Measurements from ENCODE around the gene CRYBB2. TPM values are rescaled to one million over a fixed set of nuclear protein-coding genes. Genes with fewer than 3 reads are reported as not detected.
"Not testable (repeated sequence)": the region's sequence is repeated elsewhere in the genome, so short reads cannot be mapped to it uniquely, and the experiment has no call there.

CRYBB2 gene
- total RNA-seq, 1 experiment from 2014 or later, result not detected

- CTCF ChIA-PET; POLR2A ChIA-PET; H3K79me2 ChIP-seq (ENCODE audit: insufficient read depth, low read length); H3K9ac ChIP-seq (ENCODE audit: low read length); H3K4me3 ChIP-seq (replicated peaks in 1 of 2; ENCODE audit: low read depth in 1 of 2, low read length in 2 of 2); intact Hi-C loops (cut with micrococcal nuclease); BruUV-seq (replicated peaks); H3K9me3 ChIP-seq (ENCODE audit: control insufficient read depth in 1 of 2, insufficient read depth in 1 of 2, low read depth in 1 of 2, low read length in 2 of 2); H3K4me1 ChIP-seq (ENCODE audit: control insufficient read depth in 1 of 2, insufficient read depth in 2 of 2, low read length in 2 of 2); H2AFZ ChIP-seq (ENCODE audit: low read depth, low read length, poor library complexity, severe bottlenecking); H3K4me2 ChIP-seq (ENCODE audit: low read length); RAD21 ChIA-PET (ENCODE audit: low non-redundant PET in 1 of 2, low total read pairs in 2 of 2, uncharacterized antibody in 2 of 2, unreplicated experiment in 2 of 2); DNase-seq (ENCODE audit: low read depth, low spot score); H3K27ac ChIP-seq (ENCODE audit: low read depth, low read length); H4K20me1 ChIP-seq (ENCODE audit: insufficient read depth); H3K9me2 ChIP-seq (ENCODE audit: insufficient read depth); H3K27me3 ChIP-seq (ENCODE audit: insufficient read depth, low read length): not testable (repeated sequence)
- peak; percentile 44; the same call in 1 of the 2 replicates for ATAC-seq
- peaks cover 2 to 17% of the 10 kb centered on the region in 2 experiments for H3K36me3 ChIP-seq (ENCODE audit: control insufficient read depth in 1 of 2, insufficient read depth in 2 of 2, low read length in 2 of 2)
Observed at GRCh38 chr22:25178348-25178747, 41.1 kb upstream of the CRYBB2 start.

- POLR2A ChIA-PET; H3K9me2 ChIP-seq (ENCODE audit: insufficient read depth); H3K27me3 ChIP-seq (ENCODE audit: insufficient read depth, low read length); H3K4me3 ChIP-seq (replicated peaks in 1 of 2; ENCODE audit: low read depth in 1 of 2, low read length in 2 of 2); DNase-seq (ENCODE audit: low read depth, low spot score); H2AFZ ChIP-seq (ENCODE audit: low read depth, low read length, poor library complexity, severe bottlenecking); H3K79me2 ChIP-seq (ENCODE audit: insufficient read depth, low read length); H3K4me2 ChIP-seq (ENCODE audit: low read length); RAD21 ChIA-PET (ENCODE audit: low non-redundant PET in 1 of 2, low total read pairs in 2 of 2, uncharacterized antibody in 2 of 2, unreplicated experiment in 2 of 2); intact Hi-C loops (cut with micrococcal nuclease); H4K20me1 ChIP-seq (ENCODE audit: insufficient read depth); CTCF ChIA-PET; H3K9me3 ChIP-seq (ENCODE audit: control insufficient read depth in 1 of 2, insufficient read depth in 1 of 2, low read depth in 1 of 2, low read length in 2 of 2); BruUV-seq (replicated peaks); H3K4me1 ChIP-seq (ENCODE audit: control insufficient read depth in 1 of 2, insufficient read depth in 2 of 2, low read length in 2 of 2); H3K9ac ChIP-seq (ENCODE audit: low read length); H3K27ac ChIP-seq (ENCODE audit: low read depth, low read length): not testable (repeated sequence)
- peak; percentile 67; the same call in 1 of the 2 replicates for ATAC-seq
- peaks cover 2 to 17% of the 10 kb centered on the region in 2 experiments for H3K36me3 ChIP-seq (ENCODE audit: control insufficient read depth in 1 of 2, insufficient read depth in 2 of 2, low read length in 2 of 2)
Observed at GRCh38 chr22:25178869-25179631, 40.4 kb upstream of the CRYBB2 start.
